HG02943 (cell line): ENCODE measurements around the gene TIMM8A.
"Not testable (repeated sequence)": the region's sequence is repeated elsewhere in the genome, so short reads cannot be mapped to it uniquely, and the experiment has no call there.

ENCODE experiments used
- ATAC-seq: cut with Tn5 transposase; IDR thresholded peaks from one replicate; pipeline ENCODE4 v1.9.1; 2021; ENCODE audit warnings: mild to moderate bottlenecking, low read depth, moderate library complexity; ENCODE audit not compliant: unreplicated experiment

The TIMM8A gene

DNA sequence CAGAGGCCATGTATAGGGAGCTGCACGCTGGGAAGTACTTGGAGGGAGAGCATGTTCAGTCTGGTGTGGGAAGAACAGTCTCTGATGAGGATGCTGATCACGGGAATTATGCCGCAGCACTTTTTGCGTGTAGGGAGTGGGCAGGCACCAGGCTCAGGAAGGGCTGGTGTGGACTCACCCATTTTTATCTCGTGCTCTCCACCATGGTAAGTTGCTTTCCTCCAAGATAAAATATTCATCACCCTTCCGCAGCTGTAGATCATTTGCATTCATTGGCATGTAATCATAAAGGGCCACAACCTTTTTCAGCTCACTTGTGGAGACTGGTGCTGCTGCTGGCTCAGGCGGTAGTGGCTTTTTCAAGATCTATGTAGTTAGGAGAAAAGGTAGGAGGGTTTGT is 11.8 kb upstream of the TIMM8A start:
- ATAC-seq = no peak

DNA sequence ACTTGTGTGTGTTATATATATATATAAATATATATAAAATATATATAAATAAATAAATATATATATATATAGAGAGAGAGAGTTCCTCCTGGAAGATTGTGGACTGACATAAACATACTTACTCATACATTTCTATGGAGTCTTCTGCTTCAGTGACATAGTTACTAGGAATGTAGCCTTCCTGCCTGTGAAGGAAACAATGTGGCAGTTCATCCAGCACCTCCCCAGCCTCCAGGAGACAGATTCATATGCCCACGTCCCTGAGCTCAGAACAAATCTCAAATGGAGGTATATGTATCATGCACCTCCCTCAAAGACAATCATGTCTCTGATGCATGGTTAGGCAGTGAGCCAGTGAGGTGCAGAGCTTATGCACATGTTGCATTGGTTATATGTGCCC is 11.4 kb upstream of the TIMM8A start:
- ATAC-seq = no peak

DNA sequence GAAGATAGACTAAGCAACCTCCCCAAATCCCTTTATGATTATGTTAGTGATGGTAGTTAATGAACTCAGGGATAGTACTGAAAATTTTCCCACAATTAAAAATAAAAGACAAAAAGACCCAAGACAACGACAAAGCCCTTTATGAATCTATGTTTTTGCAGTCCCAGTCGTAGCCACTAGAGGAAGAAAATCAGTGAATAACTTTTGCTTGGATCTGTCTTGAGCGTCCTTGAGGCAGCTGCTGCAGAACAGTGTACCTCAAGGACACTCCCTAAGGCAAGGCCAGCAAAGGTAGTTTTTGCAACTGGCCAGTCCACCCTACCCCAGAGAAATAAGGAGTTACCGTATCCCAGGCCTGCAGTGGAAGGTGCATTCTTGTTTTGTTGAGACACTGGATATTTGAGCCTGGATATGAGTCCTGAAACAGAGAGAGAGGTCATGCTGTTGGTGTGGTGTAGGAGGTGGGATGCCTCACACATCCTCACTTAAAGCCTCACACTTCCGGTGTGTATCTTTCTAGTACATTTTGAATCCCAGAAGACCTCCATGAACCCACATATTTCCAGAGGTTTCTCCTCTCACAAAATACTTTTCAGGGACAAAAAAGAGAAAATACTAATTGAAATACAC is 8.7 kb upstream of the TIMM8A start:
- no peak for ATAC-seq

DNA sequence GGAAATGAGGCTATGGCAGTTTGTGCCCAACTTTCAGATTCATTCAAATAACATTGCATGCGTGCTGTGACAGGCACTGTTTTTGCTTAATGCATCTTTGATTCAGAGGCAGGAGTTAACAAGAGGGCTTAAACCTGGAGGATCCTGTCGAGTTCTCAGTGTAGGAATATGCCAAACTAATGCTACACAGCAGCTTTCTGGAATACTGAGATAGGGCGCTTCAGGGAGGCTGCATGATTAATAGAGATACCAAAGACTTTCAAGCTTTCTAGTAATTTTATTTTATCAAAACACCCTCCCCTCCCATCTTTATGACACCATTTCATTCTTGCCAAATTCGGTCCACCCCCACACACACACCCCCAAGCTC is 636 bp upstream of the TIMM8A start:
- no peak for ATAC-seq

DNA sequence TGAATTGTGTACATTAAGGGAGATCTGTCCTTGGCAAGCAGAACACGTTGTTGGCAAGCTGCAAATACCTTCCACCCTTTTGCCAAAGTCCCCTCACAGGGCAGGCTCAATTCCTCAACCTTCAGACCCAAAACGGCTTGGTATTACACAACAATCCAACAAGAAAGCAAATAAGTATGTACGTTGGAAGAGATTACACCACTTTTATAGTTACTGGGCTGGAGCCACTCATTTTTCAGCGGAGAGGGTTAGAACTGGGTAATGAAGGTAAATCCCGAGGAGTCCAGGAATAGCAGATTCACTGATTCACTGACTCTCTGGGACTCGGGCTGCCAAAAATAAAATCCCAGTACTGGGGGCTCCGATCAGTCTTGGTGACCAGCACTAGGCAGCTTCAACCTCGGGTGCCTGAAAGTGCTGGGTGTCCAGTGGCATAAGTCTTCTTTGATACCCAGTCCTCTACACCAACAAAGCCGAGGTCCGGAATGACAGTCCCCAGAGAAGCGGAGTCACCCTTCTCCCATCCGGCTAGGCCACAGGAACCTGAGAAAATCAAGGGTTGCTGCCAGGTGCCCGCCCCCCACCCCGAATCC is 587 bp downstream of the TIMM8A start:
- ATAC-seq = peak; percentile 28

DNA sequence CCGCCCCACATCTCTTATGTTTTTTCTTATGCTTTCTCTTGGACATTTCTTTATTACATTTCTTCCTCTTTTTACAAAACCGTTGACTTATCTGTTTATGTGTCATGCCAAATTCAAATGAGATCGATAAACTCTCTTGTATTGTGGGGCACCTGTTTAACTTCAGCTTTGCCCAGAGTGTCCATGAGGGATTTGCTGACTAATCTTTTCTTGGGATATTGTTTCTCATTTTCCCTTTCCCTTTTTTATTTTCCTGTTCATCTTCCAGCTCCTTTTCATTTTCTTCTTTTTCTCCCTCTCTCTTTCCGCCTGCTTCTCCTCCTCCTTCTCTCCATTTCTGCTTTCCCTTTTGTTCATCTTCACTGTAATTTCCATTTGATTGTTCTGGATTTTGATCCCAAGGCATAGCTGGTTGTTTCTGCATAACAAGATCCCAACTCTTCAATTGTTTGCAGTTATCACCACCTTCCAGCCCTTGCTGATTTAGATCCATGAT is 10.7 kb downstream of the TIMM8A start:
- no peak for ATAC-seq

DNA sequence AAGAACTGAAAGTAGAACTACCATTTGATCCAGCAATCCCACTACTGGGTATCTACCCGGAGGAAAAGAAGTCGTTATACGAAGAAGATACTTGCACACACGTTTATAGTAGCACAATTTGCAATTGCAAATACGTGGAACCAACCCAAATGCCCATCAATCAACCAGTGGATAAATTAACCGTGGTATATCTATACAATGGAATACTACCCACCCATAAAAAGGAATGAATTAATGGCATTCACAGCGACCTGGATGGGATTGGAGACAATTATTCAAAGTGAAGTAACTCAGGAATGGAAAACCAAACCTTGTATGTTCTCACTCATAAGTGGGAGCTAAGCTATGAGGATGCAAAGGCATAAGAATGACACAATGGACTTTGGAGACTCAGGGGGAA is 14.2 kb downstream of the TIMM8A start:
- not testable (repeated sequence) for ATAC-seq

DNA sequence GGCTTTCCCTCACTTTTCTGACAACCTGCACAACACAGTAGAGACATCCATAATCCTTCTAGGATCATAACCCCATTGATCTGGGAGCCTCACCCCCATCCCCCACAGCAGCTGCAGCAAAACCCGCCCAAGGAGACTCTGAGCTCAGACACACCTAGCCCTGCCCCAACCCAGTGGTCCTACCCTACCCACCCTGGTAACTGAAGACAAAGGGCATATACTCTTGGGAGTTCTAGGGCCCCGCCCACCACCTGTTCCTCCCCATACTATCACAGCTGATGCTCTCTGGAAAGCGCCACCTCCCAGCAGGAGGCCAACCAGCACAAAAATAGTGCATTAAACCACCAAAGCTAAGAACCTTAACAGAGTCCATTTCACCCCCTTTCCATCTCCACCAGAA is 21.9 kb downstream of the TIMM8A start:
- not testable (repeated sequence) for ATAC-seq

DNA sequence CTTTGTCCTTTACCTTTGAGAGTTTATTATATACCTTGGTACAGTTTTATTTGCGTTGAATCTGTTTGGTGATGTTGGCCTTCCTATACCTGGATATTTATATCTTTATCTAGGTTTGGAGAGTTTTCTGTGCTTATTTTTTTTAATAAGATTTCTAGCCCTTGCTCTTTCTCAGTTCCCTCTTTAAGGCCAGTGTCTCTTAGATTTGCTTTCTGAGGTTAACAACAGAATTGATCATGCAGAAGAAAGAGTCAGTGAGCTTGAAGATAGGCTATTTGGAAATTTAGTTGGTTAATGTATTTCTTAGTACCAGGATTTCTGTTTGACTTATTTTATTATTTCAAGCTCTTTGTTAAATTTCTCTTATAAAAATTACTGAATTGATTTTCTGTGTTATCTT is 44.8 kb downstream of the TIMM8A start:
- ATAC-seq = no peak
